ENCODE results near the gene TAGLN3.

DNA sequence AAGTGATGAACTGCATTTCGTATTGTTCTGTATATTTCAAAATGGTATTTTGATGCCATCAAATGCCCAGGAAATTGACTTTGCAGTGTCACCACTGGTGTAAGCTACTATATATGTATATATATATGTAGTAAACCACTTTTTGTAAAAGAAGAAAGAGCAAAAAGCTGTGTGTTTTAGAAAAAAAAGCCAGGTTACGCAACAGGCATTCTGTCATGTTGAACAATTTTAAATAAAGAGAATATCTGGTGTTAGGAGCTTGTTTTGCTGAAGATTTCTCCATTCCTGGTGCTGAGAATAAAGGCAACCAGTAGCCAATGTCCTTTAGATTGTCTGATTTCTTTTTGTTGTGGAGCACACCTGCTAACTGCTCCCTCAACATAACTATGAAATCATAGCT, 23.6 kb upstream of the TAGLN3 start:
- TF ChIP-seq, protein P1, sequence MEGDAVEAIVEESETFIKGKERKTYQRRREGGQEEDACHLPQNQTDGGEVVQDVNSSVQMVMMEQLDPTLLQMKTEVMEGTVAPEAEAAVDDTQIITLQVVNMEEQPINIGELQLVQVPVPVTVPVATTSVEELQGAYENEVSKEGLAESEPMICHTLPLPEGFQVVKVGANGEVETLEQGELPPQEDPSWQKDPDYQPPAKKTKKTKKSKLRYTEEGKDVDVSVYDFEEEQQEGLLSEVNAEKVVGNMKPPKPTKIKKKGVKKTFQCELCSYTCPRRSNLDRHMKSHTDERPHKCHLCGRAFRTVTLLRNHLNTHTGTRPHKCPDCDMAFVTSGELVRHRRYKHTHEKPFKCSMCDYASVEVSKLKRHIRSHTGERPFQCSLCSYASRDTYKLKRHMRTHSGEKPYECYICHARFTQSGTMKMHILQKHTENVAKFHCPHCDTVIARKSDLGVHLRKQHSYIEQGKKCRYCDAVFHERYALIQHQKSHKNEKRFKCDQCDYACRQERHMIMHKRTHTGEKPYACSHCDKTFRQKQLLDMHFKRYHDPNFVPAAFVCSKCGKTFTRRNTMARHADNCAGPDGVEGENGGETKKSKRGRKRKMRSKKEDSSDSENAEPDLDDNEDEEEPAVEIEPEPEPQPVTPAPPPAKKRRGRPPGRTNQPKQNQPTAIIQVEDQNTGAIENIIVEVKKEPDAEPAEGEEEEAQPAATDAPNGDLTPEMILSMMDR (IDR thresholded peaks at IDR 0.05): no peak
- TF ChIP-seq POLR2A (IDR thresholded peaks at IDR 0.05): no peak

Data from ovary (tissue), 3 donors.